Erythroblast (primary cell): ENCODE results near the gene BUB1.

Experiments used
- GATA1 ChIP-seq: IDR thresholded peaks from 2 replicates; pipeline ENCODE4 v1.6.1; 2011; ENCODE audit warnings: low read depth, mild to moderate bottlenecking, control low read depth, low read length, moderate library complexity
- POLR2A ChIP-seq: IDR thresholded peaks from 2 replicates; pipeline ENCODE4 v1.6.1; 2011; ENCODE audit warnings: mild to moderate bottlenecking, low read length

- TF ChIP-seq POLR2A (no peak), GATA1 (no peak)
These were observed 39.9 kb downstream of the BUB1 start for GRCh38 chr2:110638004-110638403.
